Stimulated activated CD8-positive, alpha-beta memory T cell treated with anti-CD3 and anti-CD28 coated beads, Interleukin-7, amount 100 ng/mL, for 1 hour (primary cell): ENCODE results near the gene GARIN5A.

ENCODE experiments used
- DNase-seq, 2 donors: peaks; one replicate each; pipeline ENCODE4 v3.0.0-alpha.2; 2020; ENCODE audit warnings: low read depth in 2 of 2

GARIN5A gene

GRCh38 chr19:50508843-50509190 is 32.2 kb upstream of the GARIN5A start:
- no peak for DNase-seq

DNA sequence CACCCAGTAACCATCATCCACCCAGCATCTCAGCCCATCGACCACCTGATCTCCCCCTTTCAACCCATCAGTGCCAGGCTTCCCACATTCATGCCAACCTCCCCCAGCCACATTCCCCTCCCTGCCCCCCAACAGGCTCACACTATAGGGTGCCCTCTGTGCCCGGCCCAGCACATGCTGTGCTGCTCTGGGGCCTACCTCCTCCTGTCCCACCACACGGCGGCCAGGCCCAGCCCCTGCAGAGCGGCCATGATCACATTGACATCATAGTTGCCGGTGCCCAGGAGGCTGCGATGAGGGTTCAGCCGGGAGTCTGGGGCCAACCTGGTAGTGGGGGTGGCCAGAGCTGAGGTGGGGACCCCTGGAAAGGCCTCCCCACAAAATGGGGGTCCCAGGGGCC is 30.7 kb upstream of the GARIN5A start:
- DNase-seq = no peak

- DNase-seq = no peak
Measured at GRCh38 chr19:50506700-50507099, 30.1 kb upstream of the GARIN5A start.

- no peak for DNase-seq
Measured at GRCh38 chr19:50505856-50506611, 29.4 kb upstream of the GARIN5A start.

GRCh38 chr19:50501568-50502475 is 25.2 kb upstream of the GARIN5A start:
- DNase-seq = no peak

DNA sequence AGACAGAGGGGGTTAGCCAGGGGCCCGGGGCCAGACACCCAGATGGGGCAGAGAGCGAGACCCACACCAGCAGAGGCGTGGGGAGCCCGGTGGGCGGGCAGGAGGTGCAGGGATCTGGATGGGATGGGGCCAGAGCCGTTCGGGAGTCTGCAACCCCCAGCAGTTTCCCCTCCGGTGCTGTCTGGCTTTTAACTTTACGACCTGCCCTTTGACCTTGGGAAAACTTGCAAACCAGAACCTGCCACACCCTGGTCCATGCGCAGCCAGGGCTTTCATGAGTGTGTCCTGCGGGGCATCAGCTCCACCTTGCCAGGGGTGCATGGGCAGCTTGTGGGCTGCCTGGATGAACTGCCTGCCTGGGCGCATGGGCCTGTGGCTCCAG is 24.5 kb upstream of the GARIN5A start:
- no peak for DNase-seq

DNA sequence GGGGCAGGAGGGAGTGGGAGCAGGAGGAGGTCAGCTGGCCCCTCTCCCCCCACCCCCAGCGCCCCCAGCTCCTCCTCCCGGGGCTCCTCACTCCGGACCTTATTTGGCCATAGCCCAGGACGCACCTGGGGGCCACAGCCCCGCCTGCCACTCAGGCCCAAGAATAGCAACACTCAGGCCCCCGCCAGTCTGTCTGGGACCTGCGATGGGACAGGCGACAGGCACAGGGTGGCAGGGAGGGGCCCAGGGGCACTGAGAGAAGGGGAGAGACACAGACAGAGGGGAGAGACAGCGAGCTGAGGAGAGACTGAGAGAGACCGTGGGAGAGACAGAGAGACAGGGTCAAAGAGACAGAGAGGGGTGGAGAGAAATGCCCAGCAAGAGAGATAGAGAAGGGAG is 24.1 kb upstream of the GARIN5A start:
- no peak for DNase-seq

DNA sequence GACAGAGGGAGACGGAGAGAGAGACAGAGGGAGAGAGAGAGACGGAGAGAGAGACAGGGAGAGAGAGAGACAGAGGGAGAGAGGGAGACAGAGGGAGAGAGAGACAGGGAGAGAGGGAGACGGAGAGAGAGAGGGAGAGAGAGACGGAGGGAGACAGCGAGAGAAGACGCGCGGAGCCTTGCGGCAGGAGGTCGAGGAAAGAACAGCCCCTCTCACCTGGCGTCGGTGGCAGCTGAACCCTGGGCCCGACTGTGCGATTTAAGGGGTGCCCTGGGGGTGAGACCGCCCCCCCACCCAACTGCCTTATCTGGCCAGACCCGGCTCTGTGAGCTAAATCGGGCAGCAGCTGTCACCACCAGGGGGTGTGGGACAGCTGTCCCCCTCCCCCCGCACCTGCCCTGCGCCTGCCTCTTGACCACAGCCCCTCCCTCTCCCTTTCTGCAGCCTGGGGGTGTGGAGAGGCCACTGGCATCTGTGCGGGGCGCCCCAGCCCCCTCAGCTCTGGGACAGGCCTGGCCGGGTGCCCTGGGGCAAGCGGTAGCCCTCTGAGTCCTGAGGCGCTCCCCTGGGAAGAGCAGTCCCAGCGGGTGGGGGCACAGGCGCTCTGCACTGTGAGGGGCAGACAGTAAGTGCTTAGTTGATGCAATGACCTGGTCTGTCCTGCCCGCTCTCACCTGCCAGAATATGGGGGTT is 23.6 kb upstream of the GARIN5A start:
- DNase-seq = no peak

- DNase-seq = no peak
Measured at GRCh38 chr19:50498219-50499056, 21.8 kb upstream of the GARIN5A start.

DNA sequence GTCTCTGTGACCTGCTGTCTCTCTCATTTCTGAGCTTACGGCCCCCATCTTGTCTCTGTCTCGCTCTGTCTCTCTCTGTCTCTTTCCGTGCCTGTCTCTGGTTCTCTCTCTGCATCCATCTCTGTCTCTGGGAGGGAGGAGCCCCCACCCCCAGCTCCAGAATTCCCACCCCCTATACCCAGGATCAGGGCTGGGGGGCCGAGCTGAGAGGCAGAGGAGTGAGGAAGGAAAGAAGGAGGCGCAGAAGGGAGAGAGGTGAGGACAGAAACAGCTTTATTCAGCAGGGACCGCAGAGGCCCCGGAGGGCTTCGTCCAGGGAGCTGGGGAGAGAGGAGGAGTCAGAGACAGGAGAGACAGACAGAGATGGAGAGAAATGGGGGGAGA is 20.4 kb upstream of the GARIN5A start:
- no peak for DNase-seq

DNA sequence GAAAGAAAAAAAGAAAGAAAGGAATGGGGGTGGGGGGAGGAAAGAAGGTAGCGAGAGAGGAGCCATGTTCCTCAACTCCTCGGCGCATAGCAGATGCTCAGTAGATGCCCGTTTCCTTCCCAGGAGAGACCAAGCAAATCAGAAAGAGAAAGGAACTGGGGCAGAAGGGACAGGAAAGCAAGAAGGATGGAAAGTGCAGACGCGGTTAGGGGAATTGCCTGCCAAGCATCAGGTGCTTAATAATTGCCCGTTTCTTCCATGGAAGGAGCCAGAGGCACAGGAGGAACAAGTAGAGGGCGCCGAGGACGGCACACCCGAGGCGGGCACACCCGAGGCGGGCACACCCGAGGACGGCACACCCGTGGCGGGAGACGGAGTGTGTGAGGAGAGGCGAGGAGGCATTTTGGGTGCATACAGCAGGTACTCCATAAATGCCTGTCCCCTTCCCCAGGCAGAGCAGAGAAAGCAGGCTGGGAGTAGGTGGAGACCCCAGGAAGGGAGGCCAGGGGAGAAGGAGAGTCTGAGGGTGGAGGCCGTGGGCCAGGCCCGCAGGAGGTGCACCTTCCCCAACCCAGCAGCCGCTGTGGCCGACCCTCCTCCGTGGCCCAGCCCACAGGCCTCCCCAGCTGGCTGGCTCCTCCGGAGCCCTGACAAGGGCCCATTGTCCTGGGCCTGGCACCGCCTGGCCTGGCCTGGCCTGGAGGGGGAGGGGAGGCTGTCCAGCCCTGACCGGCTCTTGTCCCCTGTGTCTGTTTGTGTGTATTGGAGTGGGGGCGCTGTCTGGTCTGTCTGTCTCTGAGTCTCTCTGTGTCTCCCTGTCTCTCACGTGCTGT is 19.8 kb upstream of the GARIN5A start:
- DNase-seq = no peak

DNA sequence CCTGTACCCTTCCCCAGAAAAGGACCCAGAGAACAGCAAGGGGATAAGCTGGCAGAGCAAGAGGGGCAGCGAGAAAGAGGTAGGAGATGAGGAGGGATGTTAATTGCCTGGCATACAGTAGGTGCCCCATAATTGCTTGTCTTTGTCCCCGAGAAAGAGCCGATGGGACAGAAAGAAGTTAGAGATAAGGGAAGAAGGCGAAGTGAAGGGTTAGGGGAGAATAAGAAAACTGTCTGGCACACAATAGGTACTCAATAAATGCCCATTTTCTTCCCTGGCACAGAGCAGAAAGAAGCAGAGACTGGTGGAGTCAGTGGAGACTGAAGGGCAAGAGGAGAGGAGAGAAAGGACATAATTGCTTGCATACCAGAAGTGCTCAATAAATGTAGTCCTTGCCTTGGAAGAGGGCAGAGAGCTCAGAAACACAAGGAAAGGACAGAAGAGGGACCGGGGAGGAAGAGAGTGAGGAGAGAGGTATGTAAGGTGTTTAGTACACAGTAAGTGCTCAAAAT is 18.4 kb upstream of the GARIN5A start:
- DNase-seq = no peak

DNA sequence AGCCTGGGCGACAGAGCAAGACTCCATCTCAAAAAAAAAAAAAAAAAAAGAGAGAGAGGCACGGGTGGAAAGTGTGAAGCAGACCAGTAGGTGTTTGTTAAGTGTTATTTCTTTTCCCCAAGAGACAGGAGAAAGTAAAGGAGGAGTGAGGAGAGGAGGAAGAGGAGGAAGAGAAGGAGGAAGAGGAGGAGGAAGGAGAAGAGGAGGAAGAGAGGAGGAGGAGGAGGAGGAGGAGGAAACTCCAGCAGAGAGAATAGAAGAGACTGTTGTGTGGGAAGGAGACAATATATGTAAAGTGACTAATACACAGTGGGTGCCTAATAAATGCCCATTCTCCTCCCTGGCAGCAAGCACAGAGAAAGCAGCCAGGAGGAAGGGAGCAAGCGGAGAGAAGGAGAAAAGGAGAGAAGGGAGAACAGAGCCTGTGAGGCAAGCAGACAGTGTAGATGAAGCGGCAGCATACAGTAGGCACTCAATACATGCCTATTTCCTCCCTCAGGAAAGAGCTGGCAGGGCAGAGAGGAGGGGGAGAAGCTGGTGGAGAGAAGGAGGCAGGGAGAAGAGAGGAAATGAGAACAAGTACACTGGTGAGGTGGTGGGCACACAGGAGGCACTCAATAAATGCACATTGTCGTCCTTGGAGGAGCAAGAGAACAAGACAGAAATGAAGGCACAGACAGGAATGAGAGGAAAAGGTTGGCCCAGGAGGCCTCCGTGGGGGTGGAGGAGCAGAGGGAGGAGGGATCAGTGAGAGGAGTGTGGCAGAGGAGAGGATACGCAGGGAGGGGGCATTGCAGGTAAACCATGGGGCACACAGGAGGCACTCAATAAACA is 17.8 kb upstream of the GARIN5A start:
- DNase-seq = no peak

DNA sequence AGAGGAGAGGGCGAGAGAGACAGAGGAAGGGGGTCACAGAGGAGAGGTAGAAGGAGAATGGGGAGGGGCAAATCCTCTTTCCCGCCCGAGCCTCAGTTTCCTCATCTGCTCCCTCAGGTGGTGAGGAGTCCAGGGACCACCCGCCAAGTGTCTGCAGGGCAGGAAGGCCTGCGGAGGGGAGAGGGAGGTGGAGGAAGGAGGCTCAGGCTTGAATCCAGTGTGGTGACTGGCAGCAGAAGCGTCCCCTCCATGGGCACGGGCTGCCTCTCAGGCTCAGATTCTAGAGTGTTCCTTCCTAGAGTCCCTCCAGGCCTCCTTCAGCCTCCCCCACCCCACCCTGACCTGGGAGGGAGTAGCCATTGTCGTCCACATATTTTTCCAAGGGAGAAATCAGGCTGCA is 16.5 kb upstream of the GARIN5A start:
- DNase-seq = no peak

DNA sequence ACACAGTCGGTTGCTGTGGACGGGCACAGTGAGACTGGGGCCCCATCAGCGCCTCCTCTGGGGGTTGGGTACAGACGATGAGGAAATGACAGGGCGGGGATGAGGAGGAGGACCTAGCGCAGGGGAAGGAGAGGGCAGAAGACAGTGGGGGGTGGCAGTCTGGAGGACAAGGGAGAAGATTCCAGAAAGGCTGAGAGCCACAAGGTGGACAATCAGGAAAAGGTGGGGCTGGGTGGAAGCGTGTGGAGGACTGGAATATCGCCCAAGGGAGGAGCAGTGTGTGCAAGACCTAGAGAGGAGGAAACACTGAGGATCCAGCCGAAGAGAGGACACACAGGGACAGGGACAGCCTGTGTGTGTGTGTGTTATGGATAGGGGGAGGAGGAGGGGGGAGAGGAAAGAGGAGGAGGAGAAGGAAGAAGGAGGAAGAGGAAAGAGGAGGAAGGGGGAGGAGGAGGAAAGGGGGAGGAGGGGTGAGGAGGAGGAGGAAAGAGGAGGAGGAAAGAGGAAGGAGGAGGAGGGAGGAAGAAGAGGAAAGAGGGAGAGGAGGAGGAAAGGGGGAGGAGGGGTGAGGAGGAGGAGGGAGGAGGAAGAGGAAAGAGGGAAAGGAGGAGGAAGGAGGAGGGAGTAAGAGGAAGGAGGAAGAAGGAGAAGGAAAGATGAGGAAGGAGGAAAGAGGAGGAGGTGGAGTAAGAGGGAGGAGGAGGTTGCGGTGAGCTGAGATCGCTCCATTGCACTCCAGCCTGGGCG is 15.8 kb upstream of the GARIN5A start:
- DNase-seq = no peak

- DNase-seq = no peak
Measured at GRCh38 chr19:50490991-50491472, 14.4 kb upstream of the GARIN5A start.

GRCh38 chr19:50490411-50490811 is 13.8 kb upstream of the GARIN5A start:
- DNase-seq = no peak

- no peak for DNase-seq
Measured at GRCh38 chr19:50489461-50490011, 12.9 kb upstream of the GARIN5A start.
